GM12801 (cell line): ENCODE data around the gene SPON2.

Experiments used
- CTCF ChIP-seq: IDR thresholded peaks from one replicate; pipeline ENCODE4 v1.5.1; 2011; ENCODE audit warnings: control low read depth; ENCODE audit not compliant: insufficient read length; ENCODE audit errors: extremely low read depth

The SPON2 gene

GRCh38 chr4:1155314-1155713, 17.1 kb downstream of the SPON2 start:
- no peak for TF ChIP-seq CTCF

GRCh38 chr4:1154523-1155182, 17.7 kb downstream of the SPON2 start:
- no peak for TF ChIP-seq CTCF

- TF ChIP-seq CTCF: no peak
Measured at GRCh38 chr4:1154126-1154522, 18.3 kb downstream of the SPON2 start.

GRCh38 chr4:1153567-1154090, 18.8 kb downstream of the SPON2 start:
- TF ChIP-seq CTCF: no peak

- no peak for TF ChIP-seq CTCF
Measured at GRCh38 chr4:1152290-1152689, 20.1 kb downstream of the SPON2 start.

GRCh38 chr4:1151541-1151940, 20.8 kb downstream of the SPON2 start:
- no peak for TF ChIP-seq CTCF

- TF ChIP-seq CTCF: no peak
Measured at GRCh38 chr4:1150875-1151274, 21.5 kb downstream of the SPON2 start.
